SK-N-SH treated with all-trans-retinoic acid at 6 μM for 48 hours (cell line): ENCODE results near the gene MAX.
"Not testable (repeated sequence)": the region's sequence is repeated elsewhere in the genome, so short reads cannot be mapped to it uniquely, and the experiment has no call there.

Experiments used
- ATAC-seq: fragments of 200-7000 bp; cut with Tn5 transposase; 3 replicates; pipeline ENCODE4 v1.9.1; 2020; ENCODE audit warnings: mild to moderate bottlenecking, moderate library complexity
- BACH2 ChIP-seq: fragments of 250-450 bp; sonication (Bioruptor Pico); IDR thresholded peaks from 2 replicates; pipeline ENCODE4 v1.9.0; 2021; ENCODE audit warnings: mild to moderate bottlenecking, borderline replicate concordance
- CREB5 ChIP-seq: fragments of 250-450 bp; sonication (Bioruptor Pico); IDR thresholded peaks from 2 replicates; pipeline ENCODE4 v1.5.1; 2020; ENCODE audit warnings: low read depth, mild to moderate bottlenecking, moderate library complexity
- CSDC2 ChIP-seq: fragments of 250-450 bp; sonication (Bioruptor Pico); IDR thresholded peaks from 2 replicates; pipeline ENCODE4 v1.5.0; 2020; ENCODE audit warnings: mild to moderate bottlenecking, moderate library complexity
- GLIS3 ChIP-seq: fragments of 250-450 bp; sonication (Bioruptor Pico); IDR thresholded peaks from 2 replicates; pipeline ENCODE4 v1.5.0; 2020; ENCODE audit warnings: mild to moderate bottlenecking, moderate library complexity
- ISL1 ChIP-seq: fragments of 250-450 bp; sonication (Bioruptor Pico); IDR thresholded peaks from 2 replicates; pipeline ENCODE4 v2.1.2; 2022; ENCODE audit warnings: mild to moderate bottlenecking, moderate library complexity
- OSR1 ChIP-seq: fragments of 250-450 bp; sonication (Bioruptor Pico); IDR thresholded peaks from 2 replicates; pipeline ENCODE4 v1.8.0; 2022; ENCODE audit warnings: moderate library complexity, mild to moderate bottlenecking, inconsistent platforms
- PATZ1 ChIP-seq: fragments of 250-450 bp; sonication (Bioruptor Pico); IDR thresholded peaks from 2 replicates; pipeline ENCODE4 v1.8.0; 2020; ENCODE audit warnings: mild to moderate bottlenecking, moderate library complexity, borderline replicate concordance
- POU6F1 ChIP-seq: fragments of 250-450 bp; sonication (Bioruptor Pico); IDR thresholded peaks from 2 replicates; pipeline ENCODE4 v1.8.0; 2021; ENCODE audit warnings: low read depth, mild to moderate bottlenecking, moderate library complexity, borderline replicate concordance
- PPARA ChIP-seq: fragments of 250-450 bp; sonication (Bioruptor Pico); IDR thresholded peaks from 2 replicates; pipeline ENCODE4 v1.5.0; 2020; ENCODE audit warnings: mild to moderate bottlenecking, borderline replicate concordance
- RARB ChIP-seq: fragments of 250-450 bp; sonication (Bioruptor Pico); IDR thresholded peaks from 2 replicates; pipeline ENCODE4 v1.8.0; 2021; ENCODE audit warnings: mild to moderate bottlenecking, moderate library complexity
- TCF4 ChIP-seq: fragments of 250-450 bp; sonication (Bioruptor Pico); IDR thresholded peaks from 2 replicates; pipeline ENCODE4 v1.8.0; 2021; ENCODE audit warnings: mild to moderate bottlenecking, moderate library complexity, borderline replicate concordance
- TOX ChIP-seq: fragments of 250-450 bp; sonication (Bioruptor Pico); IDR thresholded peaks from 2 replicates; pipeline ENCODE4 v1.8.0; 2021; ENCODE audit warnings: mild to moderate bottlenecking, moderate library complexity, borderline replicate concordance
- ZC3H10 ChIP-seq: fragments of 250-450 bp; sonication (Bioruptor Pico); IDR thresholded peaks from 2 replicates; pipeline ENCODE4 v1.5.1; 2021; ENCODE audit warnings: mild to moderate bottlenecking, moderate library complexity
- ZFP3 ChIP-seq: fragments of 250-450 bp; sonication (Bioruptor Pico); IDR thresholded peaks from 2 replicates; pipeline ENCODE4 v1.5.0; 2020; ENCODE audit warnings: mild to moderate bottlenecking, moderate library complexity
- ZNF565 ChIP-seq: fragments of 450-650 bp; formaldehyde crosslinking; conservative IDR thresholded peaks from 2 replicates; pipeline ENCODE4 v1.5.0; 2020; ENCODE audit warnings: low read depth, mild to moderate bottlenecking, moderate library complexity
- ZNF70 ChIP-seq: fragments of 450-650 bp; formaldehyde crosslinking; IDR thresholded peaks from 2 replicates; pipeline ENCODE4 v1.5.0; 2020; ENCODE audit warnings: mild to moderate bottlenecking, moderate library complexity
- ZNF8 ChIP-seq: fragments of 450-650 bp; formaldehyde crosslinking; IDR thresholded peaks from 2 replicates; pipeline ENCODE4 v1.5.0; 2020; ENCODE audit warnings: mild to moderate bottlenecking, moderate library complexity
- TF ChIP-seq, protein P1 (sequence below): fragments of 250-450 bp; sonication (Bioruptor Pico); IDR thresholded peaks from 2 replicates; pipeline ENCODE4 v1.5.1; 2021; ENCODE audit warnings: mild to moderate bottlenecking, moderate library complexity
- TF ChIP-seq, protein P2 (sequence below): fragments of 250-450 bp; sonication (Bioruptor Pico); IDR thresholded peaks from 2 replicates; pipeline ENCODE4 v1.5.0; 2020; ENCODE audit warnings: mild to moderate bottlenecking, moderate library complexity

The MAX gene

DNA sequence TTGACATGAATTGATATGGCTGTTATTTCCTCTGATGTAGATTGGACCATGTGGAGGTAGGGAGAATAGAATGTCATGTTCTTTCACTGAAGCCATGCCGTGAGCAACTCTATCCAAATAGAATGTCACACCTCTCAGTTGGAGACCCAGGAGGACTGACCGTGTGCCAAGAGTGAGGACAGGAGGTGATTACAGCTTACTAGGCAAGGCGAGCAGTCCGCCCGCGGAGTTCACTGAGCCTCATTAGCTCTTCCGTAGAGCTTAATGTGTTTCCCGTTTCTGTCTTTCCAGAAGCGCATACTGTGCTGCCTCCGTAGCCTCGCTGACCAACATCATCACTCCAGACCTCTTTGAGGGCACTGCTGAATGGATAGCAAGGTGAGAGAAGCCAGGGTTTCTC, 70.0 kb downstream of the MAX start:
- TF ChIP-seq, protein P1, sequence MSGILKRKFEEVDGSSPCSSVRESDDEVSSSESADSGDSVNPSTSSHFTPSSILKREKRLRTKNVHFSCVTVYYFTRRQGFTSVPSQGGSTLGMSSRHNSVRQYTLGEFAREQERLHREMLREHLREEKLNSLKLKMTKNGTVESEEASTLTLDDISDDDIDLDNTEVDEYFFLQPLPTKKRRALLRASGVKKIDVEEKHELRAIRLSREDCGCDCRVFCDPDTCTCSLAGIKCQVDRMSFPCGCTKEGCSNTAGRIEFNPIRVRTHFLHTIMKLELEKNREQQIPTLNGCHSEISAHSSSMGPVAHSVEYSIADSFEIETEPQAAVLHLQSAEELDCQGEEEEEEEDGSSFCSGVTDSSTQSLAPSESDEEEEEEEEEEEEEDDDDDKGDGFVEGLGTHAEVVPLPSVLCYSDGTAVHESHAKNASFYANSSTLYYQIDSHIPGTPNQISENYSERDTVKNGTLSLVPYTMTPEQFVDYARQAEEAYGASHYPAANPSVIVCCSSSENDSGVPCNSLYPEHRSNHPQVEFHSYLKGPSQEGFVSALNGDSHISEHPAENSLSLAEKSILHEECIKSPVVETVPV (CRISPR knock-in tag) = no peak
- no peak for TF ChIP-seq TOX (CRISPR knock-in tag)
- no peak for TF ChIP-seq PATZ1 (CRISPR knock-in tag)
- TF ChIP-seq ISL1 (CRISPR knock-in tag) = no peak
- TF ChIP-seq CREB5 = no peak
- no peak for TF ChIP-seq OSR1 (CRISPR knock-in tag)
- TF ChIP-seq ZC3H10 = no peak
- TF ChIP-seq, protein P2, sequence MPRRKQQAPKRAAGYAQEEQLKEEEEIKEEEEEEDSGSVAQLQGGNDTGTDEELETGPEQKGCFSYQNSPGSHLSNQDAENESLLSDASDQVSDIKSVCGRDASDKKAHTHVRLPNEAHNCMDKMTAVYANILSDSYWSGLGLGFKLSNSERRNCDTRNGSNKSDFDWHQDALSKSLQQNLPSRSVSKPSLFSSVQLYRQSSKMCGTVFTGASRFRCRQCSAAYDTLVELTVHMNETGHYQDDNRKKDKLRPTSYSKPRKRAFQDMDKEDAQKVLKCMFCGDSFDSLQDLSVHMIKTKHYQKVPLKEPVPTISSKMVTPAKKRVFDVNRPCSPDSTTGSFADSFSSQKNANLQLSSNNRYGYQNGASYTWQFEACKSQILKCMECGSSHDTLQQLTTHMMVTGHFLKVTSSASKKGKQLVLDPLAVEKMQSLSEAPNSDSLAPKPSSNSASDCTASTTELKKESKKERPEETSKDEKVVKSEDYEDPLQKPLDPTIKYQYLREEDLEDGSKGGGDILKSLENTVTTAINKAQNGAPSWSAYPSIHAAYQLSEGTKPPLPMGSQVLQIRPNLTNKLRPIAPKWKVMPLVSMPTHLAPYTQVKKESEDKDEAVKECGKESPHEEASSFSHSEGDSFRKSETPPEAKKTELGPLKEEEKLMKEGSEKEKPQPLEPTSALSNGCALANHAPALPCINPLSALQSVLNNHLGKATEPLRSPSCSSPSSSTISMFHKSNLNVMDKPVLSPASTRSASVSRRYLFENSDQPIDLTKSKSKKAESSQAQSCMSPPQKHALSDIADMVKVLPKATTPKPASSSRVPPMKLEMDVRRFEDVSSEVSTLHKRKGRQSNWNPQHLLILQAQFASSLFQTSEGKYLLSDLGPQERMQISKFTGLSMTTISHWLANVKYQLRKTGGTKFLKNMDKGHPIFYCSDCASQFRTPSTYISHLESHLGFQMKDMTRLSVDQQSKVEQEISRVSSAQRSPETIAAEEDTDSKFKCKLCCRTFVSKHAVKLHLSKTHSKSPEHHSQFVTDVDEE = no peak
- no peak for TF ChIP-seq PPARA (CRISPR knock-in tag)
- no peak for TF ChIP-seq CSDC2 (CRISPR knock-in tag)
- no peak for TF ChIP-seq ZNF70 (CRISPR knock-in tag)
- no peak for TF ChIP-seq BACH2 (CRISPR knock-in tag)
- no peak for TF ChIP-seq POU6F1 (CRISPR knock-in tag)
- no peak for ATAC-seq

DNA sequence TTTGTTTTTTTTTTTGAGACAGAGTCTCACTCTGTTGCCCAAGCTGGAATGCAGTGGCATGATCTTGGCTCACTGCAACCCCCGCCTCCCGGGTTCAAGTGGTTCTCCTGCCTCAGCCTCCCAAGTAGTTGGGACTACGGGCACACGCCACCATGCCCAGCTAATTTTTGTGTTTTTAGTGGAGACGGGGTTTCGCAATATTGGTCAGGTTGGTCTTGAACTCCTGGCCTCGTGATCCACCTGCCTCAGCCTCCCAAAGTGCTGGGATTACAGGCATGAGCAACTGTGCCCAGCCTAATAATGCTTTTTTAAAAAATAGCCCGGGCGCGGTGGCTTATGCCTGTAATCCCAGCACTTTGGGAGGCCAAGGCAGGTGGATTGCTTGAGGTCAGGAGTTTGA, 71.0 kb downstream of the MAX start:
- not testable (repeated sequence) for ATAC-seq

DNA sequence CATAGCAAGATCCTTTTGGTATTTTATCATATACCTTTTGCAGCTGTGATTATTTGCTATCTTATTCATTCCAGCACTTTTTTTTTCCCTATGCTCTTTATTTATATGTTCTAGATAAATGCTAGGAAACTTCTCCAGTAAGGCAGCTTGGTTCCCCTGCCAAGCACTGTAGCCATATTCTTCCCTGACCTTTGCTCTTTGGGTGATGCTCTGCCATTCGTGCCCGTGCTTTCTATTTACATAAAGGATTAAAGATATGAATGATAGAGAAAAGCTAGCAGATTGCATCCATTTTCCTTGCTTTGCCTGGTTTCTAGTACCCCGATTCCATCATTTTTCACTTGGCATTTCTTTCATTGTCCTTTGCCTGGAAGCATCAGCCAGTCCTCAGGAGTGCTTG, 73.4 kb downstream of the MAX start:
- TF ChIP-seq TCF4 (CRISPR knock-in tag) (no peak), ZNF8 (CRISPR knock-in tag) (no peak), ZFP3 (CRISPR knock-in tag) (no peak), RARB (CRISPR knock-in tag) (no peak), BACH2 (CRISPR knock-in tag) (no peak), GLIS3 (no peak), ZNF565 (CRISPR knock-in tag) (no peak), ISL1 (CRISPR knock-in tag) (no peak), ZNF70 (CRISPR knock-in tag) (no peak), ZC3H10 (no peak)
- TF ChIP-seq, protein P1 (CRISPR knock-in tag) = no peak
- TF ChIP-seq, protein P2 = no peak
- ATAC-seq = no peak
